Cerebellar cortex (tissue), 1 donor: ENCODE measurements around the gene ADGRG7.

Source experiments
- DNase-seq: peaks from one replicate; pipeline ENCODE4 v3.0.0-alpha.2; 2015; ENCODE audit warnings: low spot score

ADGRG7 gene

DNA sequence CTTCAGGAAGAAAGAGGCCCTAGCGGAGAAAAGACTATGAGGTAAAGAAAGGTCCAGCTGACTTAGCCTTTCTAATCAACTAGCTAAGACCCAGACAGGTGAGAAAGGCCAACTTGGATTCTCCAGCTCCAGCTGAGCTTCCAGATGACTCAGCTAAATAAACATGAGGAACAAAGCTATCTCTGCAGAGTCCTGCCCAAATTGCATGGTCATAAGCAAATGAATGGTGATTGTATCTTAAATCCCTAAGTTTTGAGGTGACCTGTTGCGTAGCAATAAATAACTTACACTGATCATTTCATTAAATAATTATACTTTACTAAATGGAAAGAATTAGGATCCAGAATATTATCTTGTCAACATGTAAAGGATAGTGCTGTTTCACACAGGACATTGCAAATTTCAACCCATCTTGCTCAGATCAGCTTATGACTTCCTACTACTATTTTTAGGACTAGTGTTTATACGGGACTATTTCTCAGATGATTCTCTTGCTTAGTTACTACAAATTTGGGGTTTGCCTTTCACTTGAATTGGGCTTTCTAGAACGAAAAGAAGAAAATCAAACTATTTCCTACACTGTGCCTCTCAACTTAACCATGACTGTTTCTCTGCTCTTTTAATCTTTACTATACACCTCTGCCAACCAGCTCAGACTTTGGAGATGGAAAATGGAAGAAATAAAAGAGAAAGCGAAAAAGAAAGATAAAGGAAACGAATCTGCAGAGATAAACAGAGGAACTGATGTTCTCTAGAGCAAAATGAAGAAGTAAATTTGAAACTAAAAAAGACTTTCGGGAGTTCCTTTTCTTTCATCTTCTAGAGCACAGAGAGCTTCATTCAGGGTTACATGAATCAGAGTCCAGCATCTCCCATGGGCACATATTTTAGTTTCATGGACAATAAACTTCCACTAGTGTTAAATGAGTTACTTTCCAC is 6.6 kb upstream of the ADGRG7 start:
- DNase-seq: no peak

GRCh38 chr3:100603469-100603868 is 5.9 kb upstream of the ADGRG7 start:
- peak; percentile 20 for DNase-seq

- DNase-seq: no peak
Observed at GRCh38 chr3:100605358-100605757, 4.0 kb upstream of the ADGRG7 start.

DNA sequence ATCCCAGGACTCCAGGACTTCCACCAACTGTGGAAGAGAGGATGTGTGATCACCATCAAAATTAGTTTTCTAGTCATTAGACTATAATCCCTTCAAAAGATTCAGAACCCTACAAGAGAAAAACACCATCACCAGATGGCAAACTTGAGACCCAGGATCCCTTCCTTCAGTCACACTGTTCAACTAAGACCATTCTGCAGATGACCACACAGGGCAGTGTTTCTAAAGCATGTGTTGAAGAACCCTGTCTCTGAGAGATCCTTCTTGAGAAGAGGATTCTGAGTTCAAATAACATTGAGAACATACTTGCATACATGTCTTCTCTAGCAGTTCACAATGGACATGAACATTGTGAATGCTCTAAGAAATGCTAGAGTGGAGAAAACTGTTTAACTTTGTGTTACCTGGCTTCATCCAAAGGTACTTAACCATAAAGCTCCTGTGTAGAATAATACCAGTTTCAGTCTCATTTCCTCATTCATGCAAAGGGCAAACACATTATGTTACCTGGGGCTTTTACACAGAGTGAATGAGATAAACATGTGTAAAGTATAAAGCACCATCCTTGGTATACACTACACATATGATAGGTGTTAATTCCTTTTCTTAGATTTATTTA is 2.4 kb upstream of the ADGRG7 start:
- DNase-seq: no peak

DNA sequence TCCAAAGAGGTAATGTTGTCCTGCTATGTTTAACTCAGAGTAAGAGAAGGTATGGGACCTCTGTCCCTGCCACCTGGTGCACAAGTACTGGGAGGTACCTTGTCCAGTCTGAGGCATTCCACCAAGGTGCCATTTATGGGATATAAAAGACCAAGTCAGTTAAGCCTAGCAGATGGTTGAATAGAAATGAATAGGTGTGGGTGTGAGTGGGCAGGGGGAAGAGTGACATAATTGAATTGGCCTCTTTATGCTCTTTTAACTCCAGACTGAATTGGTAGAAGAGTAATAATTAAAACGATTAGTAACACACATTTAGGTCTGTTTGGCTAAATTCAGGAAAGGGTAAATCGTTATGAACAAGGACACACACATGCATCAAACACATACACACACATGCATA is 562 bp downstream of the ADGRG7 start:
- no peak for DNase-seq

- no peak for DNase-seq
Observed at GRCh38 chr3:100611221-100611620, 1.8 kb downstream of the ADGRG7 start.

DNA sequence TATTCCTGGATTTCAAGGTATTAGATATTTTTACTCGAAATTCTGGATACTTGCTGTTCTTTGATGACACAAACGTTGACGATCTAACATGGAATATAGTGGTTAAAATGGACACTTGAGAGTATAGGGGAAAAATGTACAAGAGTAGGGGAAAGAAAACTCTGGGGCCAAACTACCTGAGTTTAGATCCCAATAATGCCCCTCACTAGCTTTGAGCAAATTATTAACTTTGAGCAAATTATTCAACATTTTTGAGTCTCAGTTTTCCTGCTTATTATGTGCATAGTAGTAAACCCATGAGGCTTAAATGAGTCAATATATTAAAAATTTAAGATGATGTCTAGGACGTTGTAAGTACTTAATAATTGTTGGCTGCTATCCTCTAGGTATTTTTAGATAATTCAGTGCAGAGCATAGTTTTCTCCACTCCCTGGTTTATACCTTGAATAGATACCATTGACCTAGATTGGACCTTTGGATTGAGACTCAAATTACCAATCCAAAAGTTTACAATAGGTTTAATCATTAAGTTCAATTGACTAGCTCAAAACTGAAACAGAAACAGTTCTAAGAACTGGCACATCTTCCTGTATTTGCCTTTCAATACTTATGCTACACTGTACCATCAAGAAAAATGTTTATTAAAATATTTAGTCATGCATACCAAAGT is 4.5 kb downstream of the ADGRG7 start:
- no peak for DNase-seq

DNA sequence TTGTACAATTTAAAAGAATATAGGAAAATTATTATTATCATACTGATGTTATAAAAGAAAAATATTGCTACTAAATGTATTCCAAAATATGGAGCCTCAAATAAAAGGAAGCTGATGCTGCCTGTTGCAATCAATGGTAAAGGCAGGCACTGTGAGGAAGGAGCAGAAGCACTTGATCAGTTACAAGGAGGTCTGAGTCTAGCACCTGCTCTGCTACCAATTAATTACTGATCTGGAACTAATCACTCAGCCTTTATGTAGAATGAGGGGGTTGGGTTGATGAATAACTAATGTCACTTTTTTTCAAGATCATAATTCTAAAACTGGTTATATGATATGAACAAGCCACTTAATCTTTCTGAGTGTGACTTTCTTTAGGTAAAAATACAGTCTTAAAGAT is 5.5 kb downstream of the ADGRG7 start:
- DNase-seq: no peak

DNA sequence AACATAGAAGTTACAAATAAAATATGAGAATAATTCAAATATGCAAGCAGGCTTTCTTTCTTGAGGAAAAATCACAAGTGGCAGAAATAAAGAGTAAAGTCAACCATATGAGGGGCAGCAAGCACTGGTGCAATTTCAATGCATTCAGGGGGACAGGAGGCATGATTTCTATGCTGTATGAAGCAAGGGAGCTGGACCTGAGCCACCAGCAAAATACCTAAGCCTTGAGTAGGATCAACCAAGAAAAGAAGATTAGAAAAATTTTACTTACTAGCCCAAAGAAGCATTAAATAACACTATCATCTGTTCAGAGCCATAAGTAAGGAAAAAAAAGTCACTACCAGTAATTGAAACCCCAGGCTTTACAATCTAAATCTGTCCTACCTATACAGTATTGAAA is 6.3 kb downstream of the ADGRG7 start:
- DNase-seq: no peak

GRCh38 chr3:100621251-100621650 is 11.8 kb downstream of the ADGRG7 start:
- DNase-seq: no peak

GRCh38 chr3:100627491-100627890 is 18.1 kb downstream of the ADGRG7 start:
- no peak for DNase-seq

DNA sequence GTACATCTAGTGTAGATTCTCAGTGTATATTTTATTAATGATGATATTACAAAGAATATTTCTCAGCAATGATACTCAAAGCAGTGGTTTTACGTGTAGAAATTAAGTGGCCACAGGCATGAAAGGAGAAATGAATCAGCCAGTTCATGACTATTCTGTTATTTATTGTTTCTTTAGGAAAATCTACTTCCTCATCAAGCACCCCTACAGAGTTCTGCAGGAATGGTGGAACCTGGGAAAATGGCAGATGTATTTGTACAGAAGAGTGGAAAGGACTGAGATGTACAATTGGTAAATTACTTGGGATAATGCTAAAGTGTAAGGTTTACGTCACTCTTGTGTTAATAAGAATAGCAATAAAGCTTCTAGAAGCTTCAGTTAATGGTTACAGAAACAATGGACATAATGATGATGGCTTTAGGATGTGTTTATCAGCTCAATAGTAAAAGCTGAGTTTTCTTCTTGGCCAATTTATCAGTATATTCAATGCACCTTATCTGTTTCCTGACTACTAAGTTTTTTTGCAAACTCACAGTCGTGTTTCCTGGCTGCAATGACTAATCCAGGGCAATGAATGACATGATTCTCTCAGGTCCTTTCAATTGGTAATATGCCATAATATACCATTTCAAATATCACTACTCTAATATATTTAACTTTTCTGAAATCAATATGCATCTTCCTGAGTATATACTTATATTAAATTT is 20.2 kb downstream of the ADGRG7 start:
- DNase-seq: no peak

DNA sequence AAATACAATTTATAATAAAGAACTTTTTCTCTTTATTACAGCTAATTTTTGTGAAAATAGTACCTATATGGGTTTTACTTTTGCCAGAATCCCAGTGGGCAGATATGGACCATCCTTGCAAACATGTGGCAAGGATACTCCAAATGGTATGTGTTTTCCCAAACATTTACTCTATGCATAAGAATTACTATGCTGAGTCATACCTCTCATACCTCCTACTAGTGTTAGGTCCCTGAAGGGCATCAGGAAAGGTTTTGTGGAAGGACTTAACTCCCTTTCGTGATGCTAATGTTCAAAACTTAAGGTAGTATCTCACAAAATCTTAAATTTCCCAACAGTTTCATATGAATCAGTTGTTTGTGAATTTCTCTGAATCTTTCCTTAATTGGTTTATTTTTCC is 21.3 kb downstream of the ADGRG7 start:
- DNase-seq: no peak

DNA sequence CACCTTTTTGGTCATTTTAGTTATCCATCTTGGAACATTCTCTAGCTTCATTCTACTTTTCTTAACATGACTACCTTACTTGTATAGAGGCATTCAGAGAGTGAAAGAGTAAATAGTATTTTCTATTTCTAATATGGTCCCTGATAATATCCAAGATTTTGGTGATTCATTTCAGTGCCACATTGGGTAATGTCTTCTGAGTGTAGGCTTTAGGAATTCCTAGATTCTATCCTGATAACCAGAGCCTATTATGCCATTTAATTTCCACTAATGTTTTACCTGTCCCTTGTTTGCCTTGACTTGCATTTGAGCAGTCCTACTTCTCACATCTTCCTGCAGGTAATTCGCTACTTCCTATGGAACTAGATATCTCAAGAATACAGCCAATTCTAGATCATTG is 21.8 kb downstream of the ADGRG7 start:
- no peak for DNase-seq

- no peak for DNase-seq
Observed at GRCh38 chr3:100634493-100635272, 25.3 kb downstream of the ADGRG7 start.

DNA sequence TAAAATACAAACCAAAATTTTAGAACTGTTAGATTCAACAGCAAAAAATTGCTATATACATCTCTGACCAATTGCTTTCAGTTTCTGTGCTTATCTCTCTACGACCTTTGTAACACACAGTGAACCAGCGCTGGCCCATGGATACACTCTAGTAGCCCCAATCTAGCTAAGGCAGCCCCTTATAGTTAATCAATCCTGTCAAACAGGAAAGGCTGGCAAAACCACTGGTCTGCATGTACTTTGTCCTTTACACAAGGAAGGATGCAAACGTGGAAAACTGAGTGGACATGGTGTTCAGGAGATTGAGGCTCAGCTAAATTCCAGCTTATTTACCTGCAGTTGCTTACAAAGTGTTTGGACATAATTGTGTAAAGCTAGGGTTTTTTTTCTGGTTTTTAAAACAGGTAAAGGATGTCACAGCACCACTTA is 25.9 kb downstream of the ADGRG7 start:
- DNase-seq: no peak

- DNase-seq: no peak
Observed at GRCh38 chr3:100637197-100637631, 27.8 kb downstream of the ADGRG7 start.

- DNase-seq: no peak
Observed at GRCh38 chr3:100640633-100641032, 31.2 kb downstream of the ADGRG7 start.

DNA sequence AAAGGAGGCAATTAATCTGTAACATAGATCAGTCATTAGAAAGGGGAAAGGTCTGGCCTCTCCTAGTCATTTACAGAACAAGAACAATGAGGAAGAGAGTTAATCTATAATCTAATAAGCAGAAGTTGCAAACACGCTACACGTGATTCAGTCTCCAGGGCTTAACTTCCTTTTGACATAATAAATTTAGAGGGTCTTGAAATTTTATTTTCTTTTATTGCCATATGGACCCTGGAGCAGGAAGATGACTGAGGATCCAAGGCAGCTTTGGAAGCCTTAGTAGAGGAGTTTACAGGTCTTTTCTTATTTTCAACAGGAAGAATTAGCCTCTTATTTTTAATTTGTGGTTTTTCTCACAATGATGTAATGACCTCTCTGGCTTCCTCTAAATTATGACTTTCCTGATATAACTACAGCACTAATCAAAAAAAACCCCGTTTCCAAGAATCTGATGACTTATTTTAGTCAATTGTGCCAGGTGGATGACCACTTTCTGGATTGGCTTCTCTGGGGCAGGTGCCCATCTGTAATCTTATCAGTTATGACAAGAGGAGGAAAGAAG is 32.2 kb downstream of the ADGRG7 start:
- no peak for DNase-seq

DNA sequence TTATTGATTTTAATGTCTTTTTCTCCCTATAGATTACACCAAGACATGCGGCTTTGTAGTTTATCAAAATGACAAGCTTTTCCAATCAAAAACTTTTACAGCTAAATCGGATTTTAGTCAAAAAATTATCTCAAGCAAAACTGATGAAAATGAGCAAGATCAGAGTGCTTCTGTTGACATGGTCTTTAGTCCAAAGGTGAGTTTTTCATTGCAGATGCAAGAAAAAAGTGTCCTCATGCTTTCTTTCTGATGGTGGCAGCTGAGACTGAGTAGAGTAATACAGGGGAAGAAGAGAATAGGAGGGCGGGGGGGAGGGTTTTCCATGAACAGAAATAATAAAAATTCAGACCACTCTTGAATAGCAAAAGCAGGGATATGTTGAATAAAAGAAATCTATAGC is 36.5 kb downstream of the ADGRG7 start:
- no peak for DNase-seq

- no peak for DNase-seq
Observed at GRCh38 chr3:100647171-100647570, 37.8 kb downstream of the ADGRG7 start.
